IMR-90 (cell line): Measurements from ENCODE around the gene SLC15A3. TPM values are rescaled to one million over a fixed set of nuclear protein-coding genes. Genes with fewer than 3 reads are reported as not detected.

Experiments used
- ATAC-seq: fragments of 200-7000 bp; cut with Tn5 transposase; 2 replicates; pipeline ENCODE4 v1.9.1; 2020; ENCODE audit warnings: low read depth, mild to moderate bottlenecking, moderate library complexity
- BruUV-seq: library from RNA; stranded (reverse); fragments of 400-500 nt; replicated peaks from 2 replicates; lab custom pipeline; 2021; lab: Mats Ljungman, UMichigan
- CTCF ChIA-PET: fragments of 300-600 bp; formaldehyde crosslinking; extraction: SDS; loops from one replicate; lab custom pipeline; 2021; ENCODE audit warnings: antibody characterized with exemption; lab: Yijun Ruan, JAX
- POLR2A ChIA-PET: fragments of 300-600 bp; sonication (Branson Sonifier 250); formaldehyde crosslinking; loops from one replicate; lab custom pipeline; 2022; ENCODE audit warnings: antibody characterized with exemption; ENCODE audit not compliant: unreplicated experiment; lab: Charles Lee
- DNase-seq: peaks from one replicate; pipeline ENCODE4 v3.0.0; 2013
- H2AFZ ChIP-seq: replicated peaks from 2 replicates; pipeline ENCODE3; 2013; ENCODE audit warnings: low read length, mild to moderate bottlenecking; ENCODE audit not compliant: poor library complexity
- H2AK5ac ChIP-seq: 2 replicates; pipeline ENCODE4 v1.6.1; 2013; ENCODE audit warnings: low read depth, low read length, inconsistent platforms
- H2AK9ac ChIP-seq: replicated peaks from 2 replicates; pipeline ENCODE3; 2013; ENCODE audit warnings: mild to moderate bottlenecking, low read depth, low read length, moderate library complexity; ENCODE audit not compliant: poor library complexity
- H2BK120ac ChIP-seq: 2 replicates; pipeline ENCODE4 v1.6.1; 2013; ENCODE audit warnings: low read depth, low read length, inconsistent platforms
- H2BK15ac ChIP-seq: 3 replicates; pipeline ENCODE4 v1.6.1; 2013; ENCODE audit warnings: low read depth, low read length, inconsistent platforms
- H2BK20ac ChIP-seq: 2 replicates; pipeline ENCODE4 v1.6.1; 2013; ENCODE audit warnings: low read depth, mild to moderate bottlenecking, inconsistent platforms, low read length, moderate library complexity
- H2BK5ac ChIP-seq: 2 replicates; pipeline ENCODE4 v1.6.1; 2013; ENCODE audit warnings: mild to moderate bottlenecking, low read depth, low read length, inconsistent platforms; ENCODE audit not compliant: poor library complexity, severe bottlenecking
- H3K14ac ChIP-seq: replicated peaks from 2 replicates; pipeline ENCODE4 v1.6.1; 2013; ENCODE audit warnings: low read depth, low read length, inconsistent platforms
- H3K18ac ChIP-seq: 2 replicates; pipeline ENCODE4 v1.6.1; 2013; ENCODE audit warnings: low read depth, low read length, control low read depth
- H3K23ac ChIP-seq: 2 replicates; pipeline ENCODE4 v1.6.1; 2013; ENCODE audit warnings: low read depth, low read length, inconsistent platforms
- H3K27ac ChIP-seq: 2 replicates; pipeline ENCODE4 v1.5.1; 2013; ENCODE audit warnings: mild to moderate bottlenecking, control low read depth, low read length; ENCODE audit not compliant: insufficient read depth
- H3K27me3 ChIP-seq: 2 replicates; pipeline ENCODE4 v1.6.1; 2013; ENCODE audit warnings: low read length; ENCODE audit not compliant: control insufficient read depth, insufficient read depth
- H3K36me3 ChIP-seq: 2 replicates; pipeline ENCODE4 v1.6.1; 2013; ENCODE audit warnings: low read length, mixed read lengths; ENCODE audit not compliant: control insufficient read depth, insufficient read depth
- H3K4ac ChIP-seq: 2 replicates; pipeline ENCODE4 v1.6.1; 2013; ENCODE audit warnings: low read depth, low read length, inconsistent platforms
- H3K4me1 ChIP-seq: 2 replicates; pipeline ENCODE4 v1.6.1; 2013; ENCODE audit warnings: low read length, mixed read lengths; ENCODE audit not compliant: control insufficient read depth, insufficient read depth
- H3K4me2 ChIP-seq: 2 replicates; pipeline ENCODE4 v1.6.1; 2013; ENCODE audit warnings: low read depth, mild to moderate bottlenecking, control low read depth, low read length, moderate library complexity
- H3K4me3 ChIP-seq: 2 replicates; pipeline ENCODE4 v1.5.1; 2013; ENCODE audit warnings: low read depth, mild to moderate bottlenecking, control low read depth, low read length, moderate library complexity; ENCODE audit not compliant: insufficient read depth
- H3K56ac ChIP-seq: 2 replicates; pipeline ENCODE4 v1.6.1; 2013; ENCODE audit warnings: low read length, inconsistent platforms; ENCODE audit not compliant: insufficient read depth; ENCODE audit errors: extremely low read depth
- H3K79me1 ChIP-seq, 2 experiments: 2 replicates each; pipeline ENCODE4 v1.6.1; 2013; ENCODE audit warnings: low read length in 2 of 2, inconsistent platforms in 1 of 2, low read depth in 1 of 2
- H3K9ac ChIP-seq: 2 replicates; pipeline ENCODE4 v1.6.1; 2013; ENCODE audit warnings: low read depth, low read length, control low read depth
- H3K9me1 ChIP-seq: 2 replicates; pipeline ENCODE4 v1.6.1; 2013; ENCODE audit warnings: low read length, inconsistent platforms; ENCODE audit not compliant: insufficient read depth
- H3K9me3 ChIP-seq: 2 replicates; pipeline ENCODE4 v1.6.1; 2013; ENCODE audit warnings: low read length; ENCODE audit not compliant: control insufficient read depth, insufficient read depth
- H4K20me1 ChIP-seq: 2 replicates; pipeline ENCODE4 v1.6.1; 2013; ENCODE audit warnings: low read length, inconsistent platforms; ENCODE audit not compliant: insufficient read depth
- H4K5ac ChIP-seq: 2 replicates; pipeline ENCODE4 v1.6.1; 2013; ENCODE audit warnings: mild to moderate bottlenecking, low read depth, low read length, control low read depth
- H4K8ac ChIP-seq, 2 experiments: 2 replicates each; pipeline ENCODE4 v1.6.1; 2013; ENCODE audit warnings: low read depth in 2 of 2, low read length in 2 of 2, control low read depth in 1 of 2, inconsistent platforms in 1 of 2
- H4K91ac ChIP-seq: 2 replicates; pipeline ENCODE4 v1.6.1; 2013; ENCODE audit warnings: low read depth, low read length, inconsistent platforms; ENCODE audit not compliant: insufficient read depth
- CEBPB ChIP-seq: IDR thresholded peaks from 2 replicates; pipeline ENCODE4 v1.6.1; 2012; ENCODE audit warnings: low read depth, low read length, improper control_type of control experiment
- CHD1 ChIP-seq: IDR thresholded peaks from 2 replicates; pipeline ENCODE4 v1.6.1; 2012; ENCODE audit warnings: low read depth, low read length, improper control_type of control experiment
- MAZ ChIP-seq: IDR thresholded peaks from 2 replicates; pipeline ENCODE4 v1.6.1; 2012; ENCODE audit warnings: low read depth, mild to moderate bottlenecking, low read length, improper control_type of control experiment, moderate library complexity, borderline replicate concordance
- RAD21 ChIP-seq: IDR thresholded peaks from 2 replicates; pipeline ENCODE4 v1.6.1; 2012; ENCODE audit warnings: low read length, improper control_type of control experiment
- RFX5 ChIP-seq: IDR thresholded peaks from 2 replicates; pipeline ENCODE4 v1.8.0; 2012; ENCODE audit warnings: low read depth, mild to moderate bottlenecking, low read length, moderate library complexity
- SMC3 ChIP-seq: fragments of 150-350 bp; IDR thresholded peaks from 2 replicates; pipeline ENCODE4 v1.6.1; 2016; ENCODE audit warnings: low read depth, mild to moderate bottlenecking, antibody characterized with exemption, low read length, moderate library complexity
- WGBS, 2 experiments: methylation state at CpG; one replicate each; pipeline versions ENCODE4 v1.1.5 to v1.1.7; 2013; ENCODE audit warnings: missing lambda C conversion rate in 2 of 2; ENCODE audit not compliant: insufficient read length in 1 of 2; ENCODE audit errors: extremely low coverage in 2 of 2; 5-methylcytosine and 5-hydroxymethylcytosine counted together
- dilution Hi-C: fragments of 300-500 bp; cut with HindIII; formaldehyde crosslinking; loops from one replicate; pipeline ENCODE4 v1.14.3; 2018; ENCODE audit warnings: low sequenced_read_pairs; ENCODE audit not compliant: unreplicated experiment
- in situ Hi-C: fragments of 300-500 bp; cut with MboI; formaldehyde crosslinking; loops from 3 replicates; pipeline ENCODE4 v1.14.3; 2019; ENCODE audit warnings: low sequenced_read_pairs, inconsistent platforms, mixed read lengths
- intact Hi-C: fragments of 100-400 bp; cut with micrococcal nuclease; formaldehyde crosslinking; loops from 2 replicates; pipeline ENCODE4 v1.10.0; 2022
- polyA plus RNA-seq, 3 experiments: library from polyadenylated mRNA; depleted of rRNA; stranded (reverse); fragments of >200 nt; gene quantifications; 2 replicates each; pipeline ENCODE4 v1.2.3, GENCODE V29; 2012; ENCODE audit warnings: low replicate concordance in 1 of 3
- total RNA-seq: library from RNA; depleted of rRNA; stranded (reverse); fragments of >200 nt; gene quantifications from 2 replicates; pipeline ENCODE4 v1.2.3, GENCODE V29; 2012

The SLC15A3 gene
- total and polyA plus RNA-seq, 2 of the 4 experiments (the other 2 are of a cell fraction), result 3.2 to 4.4 TPM

DNA sequence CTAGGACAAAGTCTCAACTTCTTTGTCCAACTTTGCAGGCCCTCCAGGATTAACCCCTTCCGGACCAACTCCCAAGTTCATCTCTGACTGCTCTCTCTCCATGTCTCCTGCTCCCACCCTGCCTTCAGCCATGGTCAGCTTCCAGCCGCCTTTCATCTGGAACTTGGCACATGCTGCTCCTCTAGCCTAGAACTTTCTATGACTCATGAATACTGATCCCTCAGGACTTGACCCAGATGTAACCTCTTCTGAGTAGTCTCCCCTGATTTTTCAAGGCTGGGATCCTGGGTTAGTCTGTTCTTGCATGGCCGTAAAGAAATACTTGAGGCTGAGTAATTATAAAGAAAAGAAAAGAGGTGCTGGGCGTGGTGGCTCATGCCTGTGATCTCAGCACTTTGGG is 5.2 kb upstream of the SLC15A3 start:
- no peak overlapping the region for H3K4me3 ChIP-seq
- H2AFZ ChIP-seq, result no peak overlapping the region
- no peak overlapping the region for H3K56ac ChIP-seq
- DNase-seq, result no peak
- intact Hi-C loops (no loop called here), in situ Hi-C loops (no loop called here), dilution Hi-C loops (no loop called here)
- no peak overlapping the region for H3K4ac ChIP-seq
- no peaks in the 10 kb centered on the region for H3K36me3 ChIP-seq
- CTCF ChIA-PET, result interaction anchor here (0.6 to 1.1 kb wide), 2 partner anchors 21 to 44 kb away, joined by 3 read pairs; partner anchors contain the start of gene TMEM109
- H3K9ac ChIP-seq, result no peak overlapping the region
- no peak overlapping the region for H3K27ac ChIP-seq
- ATAC-seq, result no peak
- no peak for TF ChIP-seq SMC3
- TF ChIP-seq RAD21, result no peak
- no peak for TF ChIP-seq CHD1
- no peak for TF ChIP-seq MAZ
- TF ChIP-seq RFX5, result no peak
- TF ChIP-seq CEBPB, result no peak
- no peak overlapping the region for H4K8ac ChIP-seq
- H3K23ac ChIP-seq, result no peak overlapping the region
- no TSS peak for BruUV-seq
- H3K9me3 ChIP-seq, result peaks cover 1% of the 10 kb centered on the region; the same call in 1 of the 2 replicates
- H2BK20ac ChIP-seq, result no peak overlapping the region
- WGBS, 2 experiments, result 57% methylated on average over 1 of the region's 4 CpGs; no CpG with 5 or more reads in 1 of the 2 experiments
- no peak overlapping the region for H3K4me2 ChIP-seq
- H2BK15ac ChIP-seq, result no peak overlapping the region
- H4K5ac ChIP-seq, result no peak overlapping the region
- H4K20me1 ChIP-seq, result no peaks in the 10 kb centered on the region
- no peak overlapping the region for H3K14ac ChIP-seq
- peaks cover 2% of the 10 kb centered on the region; the same call in 1 of the 2 replicates for H3K4me1 ChIP-seq
- H3K9me1 ChIP-seq, result no peaks in the 10 kb centered on the region
- no peak overlapping the region for H2AK5ac ChIP-seq
- H3K27me3 ChIP-seq, result peaks cover 23% of the 10 kb centered on the region
- H3K18ac ChIP-seq, result no peak overlapping the region
- H2AK9ac ChIP-seq, result no peak overlapping the region
- H2BK120ac ChIP-seq, result no peak overlapping the region
- H4K91ac ChIP-seq, result no peak overlapping the region
- no peak overlapping the region for H2BK5ac ChIP-seq
- H3K79me1 ChIP-seq, result no peaks in the 10 kb centered on the region
- POLR2A ChIA-PET, result no interaction called here
